Peyer's patch (tissue), 4 donors: Measurements from ENCODE around the gene SLC22A23.

Experiments
- CTCF ChIP-seq, 6 experiments: fragments of 450-650 bp in 4 of 6; fragments of 200-600 bp in 2 of 6; sonication (generic) in 1 of 6; IDR thresholded peaks; one replicate each; pipeline ENCODE4 v1.5.1; 2017 to 2019; ENCODE audit warnings: antibody characterized with exemption in 6 of 6, mild to moderate bottlenecking in 3 of 6, moderate library complexity in 1 of 6
- POLR2A ChIP-seq, 2 donors: fragments of 450-650 bp; IDR thresholded peaks; one replicate each; pipeline ENCODE4 v1.5.1; 2017; ENCODE audit warnings: antibody characterized with exemption in 2 of 2, mild to moderate bottlenecking in 2 of 2, moderate library complexity in 2 of 2

- TF ChIP-seq POLR2A (IDR thresholded peaks at IDR 0.05) (no peak), CTCF (IDR thresholded peaks at IDR 0.05) (no peak)
These were observed 33.2 kb upstream of the SLC22A23 start for GRCh38 chr6:3489961-3490624.
